HG03280 (cell line): Measurements from ENCODE around the gene DRC7.

Experiments used
- ATAC-seq: cut with Tn5 transposase; IDR thresholded peaks from one replicate; pipeline ENCODE4 v1.9.1; 2021; ENCODE audit warnings: mild to moderate bottlenecking, moderate library complexity; ENCODE audit not compliant: unreplicated experiment

Gene DRC7

DNA sequence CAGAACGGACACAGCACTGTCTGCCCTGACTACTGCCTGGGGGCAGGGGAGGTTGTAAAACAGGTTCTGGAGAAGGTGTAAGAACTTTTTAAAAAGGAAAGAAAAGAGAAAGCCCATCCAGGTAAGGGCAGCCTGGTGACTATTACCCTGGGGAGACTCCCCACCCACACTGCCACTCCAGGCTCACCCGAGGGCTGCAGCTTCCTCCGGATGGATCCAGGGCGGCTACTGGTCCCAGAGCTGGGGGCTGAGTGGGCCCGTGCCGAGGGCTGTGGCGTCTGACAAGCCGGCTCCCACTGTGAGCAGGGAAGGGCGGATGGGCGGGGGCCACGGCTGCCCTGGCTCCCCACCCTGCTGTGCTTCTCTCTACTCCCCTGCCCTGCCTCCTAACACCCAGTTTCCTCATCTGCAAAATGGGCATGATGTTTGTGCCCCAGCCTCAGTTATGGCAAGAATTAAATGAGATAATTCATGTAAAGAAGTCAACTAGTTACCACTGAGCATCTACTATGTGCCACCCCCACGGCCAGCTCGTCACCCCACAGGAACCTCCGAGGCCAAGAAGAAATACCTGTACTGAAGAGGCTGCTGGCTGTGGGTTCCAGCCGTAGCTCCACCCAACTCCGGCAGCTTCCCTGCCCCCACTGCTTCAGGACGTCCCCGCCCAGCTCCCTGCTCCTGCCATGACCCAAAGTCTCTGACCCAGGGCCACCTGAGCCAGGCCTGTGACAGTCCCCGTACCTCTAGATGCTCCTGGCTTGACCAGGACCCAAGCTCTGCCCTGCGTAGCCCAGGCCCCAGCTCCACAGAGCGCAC, 65.1 kb downstream of the DRC7 start:
- ATAC-seq: no peak

DNA sequence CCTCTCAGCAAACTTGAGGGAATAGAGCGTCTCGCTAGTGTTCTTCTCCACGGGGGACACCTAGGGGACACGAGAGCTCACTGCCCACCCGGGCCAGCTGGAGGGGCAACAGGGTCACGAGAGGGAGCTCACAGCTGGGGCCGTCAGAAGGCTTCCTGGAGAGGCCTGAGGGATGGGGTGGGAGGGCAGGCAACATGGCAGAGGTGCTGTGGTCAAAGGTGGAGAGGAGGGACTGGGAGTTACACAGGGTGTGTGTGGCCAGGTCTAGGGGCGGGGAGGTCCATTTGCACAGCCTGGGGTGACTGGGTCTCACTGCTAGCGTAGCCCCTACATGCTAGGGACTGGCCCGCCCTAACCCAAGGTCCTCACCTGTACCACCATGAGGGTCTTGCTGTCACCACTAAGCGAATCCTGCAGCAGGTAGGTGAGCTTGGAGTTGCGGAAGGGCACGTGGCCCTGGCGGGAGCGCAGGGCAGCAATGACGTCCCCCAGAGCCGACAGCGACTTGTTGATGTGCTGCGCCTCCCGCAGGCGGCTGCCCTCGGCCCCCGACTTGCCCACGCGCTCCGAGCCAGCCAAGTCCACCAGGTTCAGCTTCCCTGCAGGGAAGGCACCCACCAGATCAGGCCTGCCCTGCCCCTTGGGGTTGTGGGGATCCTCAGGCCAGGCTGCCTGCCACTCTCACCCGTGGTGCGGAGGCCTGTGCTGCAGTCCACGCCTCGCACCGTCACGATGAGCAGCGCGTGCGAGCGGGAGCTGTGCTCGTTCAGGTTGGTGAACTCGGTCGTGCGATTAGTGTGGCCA, 66.0 kb downstream of the DRC7 start:
- ATAC-seq: no peak

DNA sequence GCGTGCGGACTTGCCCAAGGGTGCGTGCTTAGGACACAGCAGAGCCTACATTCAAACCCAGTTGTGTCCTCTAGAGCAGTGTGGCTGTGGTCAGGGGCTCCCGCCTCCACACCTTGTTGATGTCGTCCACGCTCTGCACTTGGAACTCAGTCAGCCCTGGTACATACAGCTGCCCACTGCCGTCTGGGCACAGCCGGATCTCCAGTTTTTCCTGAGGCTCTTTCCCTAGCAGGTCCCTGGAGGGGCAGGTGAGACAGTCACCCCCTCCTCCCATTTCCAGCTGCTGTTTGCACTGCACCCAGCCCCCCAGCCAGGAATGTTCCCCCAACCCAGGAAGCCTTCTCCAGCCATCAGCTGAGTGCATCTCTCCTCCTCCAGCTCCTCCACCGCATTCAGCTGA, 66.7 kb downstream of the DRC7 start:
- ATAC-seq: no peak

DNA sequence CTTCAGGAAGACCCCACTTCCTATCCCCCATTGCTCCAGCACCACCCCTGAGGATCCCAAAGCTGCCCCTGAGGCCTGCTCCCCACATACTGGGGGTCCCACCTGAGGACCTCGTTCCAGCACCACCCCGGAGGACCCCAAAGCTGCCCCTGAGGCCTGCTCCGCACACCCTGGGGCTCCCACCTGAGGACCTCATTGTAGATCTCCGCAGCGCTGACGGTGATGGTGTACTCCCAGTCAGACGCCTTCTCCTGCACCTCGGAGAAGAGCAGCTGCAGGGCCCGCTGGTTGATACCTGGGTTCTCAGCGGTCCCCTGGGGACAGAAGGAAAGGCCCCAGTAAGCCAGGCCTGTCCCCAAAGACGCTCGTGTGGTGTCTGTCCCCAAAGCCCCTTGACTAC, 67.4 kb downstream of the DRC7 start:
- no peak for ATAC-seq

DNA sequence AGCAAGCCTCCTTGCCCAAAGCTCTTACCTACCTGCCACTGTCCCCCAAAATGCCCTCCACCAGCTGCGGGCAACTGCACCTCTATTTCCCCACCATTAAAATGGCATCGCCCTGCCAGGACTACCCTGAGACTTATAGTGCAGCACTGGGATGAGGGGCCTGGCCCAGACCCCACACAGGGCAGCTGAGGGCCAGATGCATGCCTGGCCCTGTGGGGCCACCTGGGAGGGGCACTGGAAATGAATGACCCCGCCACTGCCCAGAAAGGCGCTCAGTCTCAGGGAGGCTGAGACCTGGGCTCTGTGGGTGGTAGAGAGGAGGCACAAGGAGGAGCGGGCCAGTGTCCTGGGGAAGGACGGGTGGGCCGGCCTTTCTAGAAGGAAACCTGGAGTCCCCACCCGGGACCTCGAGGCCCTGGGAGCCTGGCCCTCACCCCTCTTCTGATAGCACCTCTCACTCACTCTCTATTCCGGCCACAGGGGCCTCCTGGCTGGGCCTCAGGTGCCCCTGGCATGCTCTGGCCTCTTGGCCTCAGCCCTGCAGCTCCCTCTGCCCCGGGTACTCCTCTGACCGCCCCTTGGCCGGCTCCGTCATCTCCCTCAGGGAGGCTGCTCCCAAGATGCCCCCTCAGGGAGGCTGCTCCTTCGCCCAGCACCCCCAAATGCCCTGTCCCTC, 67.9 kb downstream of the DRC7 start:
- no peak for ATAC-seq

DNA sequence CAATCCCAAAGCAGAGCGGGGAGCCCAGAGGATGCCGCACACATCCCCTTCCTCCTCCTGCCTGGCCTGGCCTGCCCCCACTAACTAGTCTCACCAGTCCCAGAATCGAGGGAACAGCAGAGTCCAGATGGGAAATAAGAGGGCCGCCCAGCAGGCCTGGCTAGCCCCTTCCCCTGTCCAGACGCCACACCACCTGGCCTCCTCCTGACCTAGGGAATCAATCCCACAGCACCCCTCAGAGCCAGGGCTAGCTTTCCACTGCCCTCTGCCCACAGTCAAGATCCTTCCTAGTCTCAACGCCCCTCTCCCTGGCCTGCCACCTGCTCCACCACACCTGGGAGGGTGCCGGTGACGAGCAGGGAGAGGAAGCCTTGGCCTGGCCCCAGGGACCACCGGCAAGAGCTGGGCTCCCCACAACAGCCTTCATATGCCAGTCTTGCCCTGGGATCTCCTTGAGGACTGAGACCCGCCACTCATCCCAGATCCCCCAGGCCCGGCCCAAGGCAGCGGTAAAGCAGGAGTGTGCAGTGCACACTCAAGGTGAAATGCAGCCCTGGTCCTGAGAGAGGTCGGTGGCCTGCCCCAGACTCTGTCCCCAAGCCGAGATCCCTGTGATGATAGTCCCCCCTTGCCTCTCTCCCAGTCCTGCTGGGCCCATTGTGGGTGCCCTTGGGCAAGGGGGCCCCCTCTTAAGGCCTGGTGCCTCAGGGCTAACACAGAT, 68.8 kb downstream of the DRC7 start:
- no peak for ATAC-seq

DNA sequence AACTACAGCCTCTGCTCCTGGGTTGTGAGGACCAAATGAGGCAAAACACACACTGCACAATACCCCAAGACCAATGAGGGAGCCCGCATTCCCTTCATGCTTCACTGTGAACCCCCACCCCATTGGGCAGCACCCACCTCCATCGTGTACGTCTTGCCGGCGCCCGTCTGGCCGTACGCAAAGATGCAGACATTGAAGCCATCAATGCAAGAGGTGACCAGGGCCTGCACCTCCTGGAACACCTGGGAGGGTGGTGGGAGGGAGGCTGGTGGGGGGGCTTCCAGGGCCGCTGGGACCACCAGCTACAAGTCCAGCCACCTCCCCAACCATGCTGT, 69.4 kb downstream of the DRC7 start:
- no peak for ATAC-seq

DNA sequence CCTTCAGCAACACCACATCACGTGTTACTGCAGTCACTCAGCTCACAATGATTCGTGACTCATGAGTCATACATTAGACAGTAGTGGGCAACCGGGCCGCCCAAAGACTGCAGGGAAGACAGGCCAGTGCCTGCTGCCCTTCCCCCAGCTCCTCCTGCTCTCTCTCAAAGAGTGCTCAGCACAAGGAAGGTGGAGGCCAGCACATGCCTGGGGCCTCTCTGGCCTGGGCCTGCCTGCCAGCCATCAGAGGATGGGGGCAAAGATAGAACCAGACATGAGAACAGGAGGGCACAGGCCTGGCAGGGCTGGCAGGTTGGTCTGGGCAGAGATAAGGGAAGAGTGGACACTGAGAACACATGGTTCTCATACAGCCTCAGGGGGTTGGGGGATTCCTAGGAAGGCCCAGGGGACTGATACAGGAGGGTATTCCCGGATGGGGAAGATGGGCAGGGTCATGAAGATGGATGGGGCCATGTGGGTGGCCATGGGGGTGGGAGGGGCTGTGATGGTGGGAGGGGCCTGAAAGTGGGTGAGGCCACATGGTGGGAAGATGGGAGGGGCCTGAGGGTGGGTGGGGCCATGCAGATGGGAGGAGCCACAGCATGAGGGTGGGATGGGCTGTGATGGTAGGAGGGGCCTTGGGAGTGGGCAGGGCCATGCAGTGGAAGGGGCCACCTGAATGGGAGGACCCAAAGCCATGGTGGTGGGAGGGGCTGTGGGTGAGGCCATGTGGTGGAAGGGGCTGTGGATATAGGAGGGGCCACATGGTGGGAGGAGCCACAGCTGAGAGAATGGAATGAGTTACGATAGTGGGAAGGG, 69.9 kb downstream of the DRC7 start:
- no peak for ATAC-seq

DNA sequence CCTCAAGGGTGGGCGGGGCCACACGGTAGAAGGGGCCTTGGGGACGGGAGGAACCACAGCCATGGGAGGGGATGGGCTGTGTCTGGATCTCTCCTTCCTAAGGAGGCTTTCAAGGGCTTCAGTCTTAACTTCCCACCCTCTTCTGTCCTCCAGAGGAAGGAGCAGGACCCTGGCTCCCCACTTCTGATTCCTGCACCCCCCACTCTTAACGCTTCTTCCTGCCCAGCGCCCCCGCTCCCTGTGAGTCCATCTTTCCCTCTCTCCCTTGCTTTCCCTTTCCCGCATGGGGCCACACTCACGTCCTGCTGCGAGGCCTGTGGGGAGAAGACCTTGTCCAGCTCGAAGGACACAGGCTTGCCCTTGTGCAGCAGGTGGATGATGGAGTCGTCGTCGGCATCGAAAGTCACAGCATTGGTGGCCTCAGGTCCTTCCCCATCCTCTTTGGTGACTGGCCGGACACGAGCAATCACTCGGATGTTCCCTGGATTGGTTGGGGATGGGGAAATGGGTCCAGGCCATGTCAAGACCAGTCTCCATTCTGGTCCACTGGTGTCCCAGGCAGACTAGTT, 70.6 kb downstream of the DRC7 start:
- no peak for ATAC-seq

DNA sequence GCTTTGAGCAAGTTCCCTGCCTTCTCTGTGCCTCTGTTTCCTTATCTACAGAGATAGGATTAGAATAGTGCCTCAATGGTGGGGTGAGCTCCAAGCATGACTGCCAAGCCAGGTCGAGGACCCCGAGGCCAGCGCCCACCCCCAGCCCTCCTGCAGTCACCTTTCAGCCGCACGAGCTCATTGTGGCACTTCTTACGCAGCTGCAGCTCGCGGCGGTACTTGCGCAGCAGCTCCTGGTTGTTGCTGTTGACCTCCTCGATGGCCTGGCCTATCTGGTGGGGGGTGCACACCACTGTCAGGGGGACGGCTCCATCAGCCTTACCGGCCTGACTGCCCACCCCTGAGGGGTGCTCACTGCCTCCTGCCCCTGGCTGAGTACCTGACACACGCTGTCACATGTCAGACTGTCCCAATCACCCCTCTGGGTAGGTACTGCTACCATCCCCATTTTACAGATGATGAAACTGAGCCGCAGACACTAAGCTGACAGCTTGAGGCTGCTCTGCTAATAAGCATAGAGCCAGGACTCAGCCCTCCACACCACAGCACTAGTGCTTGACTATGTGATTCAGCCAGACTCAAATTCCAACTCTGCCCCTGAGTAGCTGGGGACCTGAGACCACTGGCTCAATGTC, 72.2 kb downstream of the DRC7 start:
- ATAC-seq: no peak

DNA sequence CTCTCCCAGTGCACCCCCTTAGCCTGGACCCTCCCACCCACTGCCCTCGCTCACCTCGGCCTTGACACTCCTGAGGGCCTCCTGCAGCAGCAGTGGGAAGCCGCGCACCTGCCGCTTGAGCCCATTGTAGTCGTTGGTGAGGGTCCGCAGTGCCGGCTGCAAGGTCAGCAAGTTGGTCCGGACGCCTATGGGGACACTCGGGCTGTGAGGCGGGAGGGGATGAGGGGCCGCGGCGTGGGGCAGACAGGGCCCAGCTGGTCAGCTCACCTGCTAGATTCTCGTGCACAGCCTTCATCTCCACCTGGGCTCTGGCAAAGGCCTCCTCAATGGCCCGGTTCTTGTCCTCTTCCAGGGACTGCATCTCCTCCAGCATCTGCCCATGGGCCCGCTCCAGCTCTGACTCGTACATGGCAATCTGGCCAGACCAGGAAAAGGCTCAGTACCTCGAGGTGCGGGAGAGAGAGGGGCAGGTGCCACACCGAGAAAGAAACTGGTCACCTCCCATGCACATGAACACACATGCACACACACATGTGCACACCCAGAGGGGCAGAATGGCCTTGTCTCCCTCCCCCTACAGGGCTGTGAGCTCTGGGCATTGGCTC, 75.0 kb downstream of the DRC7 start:
- ATAC-seq: no peak

DNA sequence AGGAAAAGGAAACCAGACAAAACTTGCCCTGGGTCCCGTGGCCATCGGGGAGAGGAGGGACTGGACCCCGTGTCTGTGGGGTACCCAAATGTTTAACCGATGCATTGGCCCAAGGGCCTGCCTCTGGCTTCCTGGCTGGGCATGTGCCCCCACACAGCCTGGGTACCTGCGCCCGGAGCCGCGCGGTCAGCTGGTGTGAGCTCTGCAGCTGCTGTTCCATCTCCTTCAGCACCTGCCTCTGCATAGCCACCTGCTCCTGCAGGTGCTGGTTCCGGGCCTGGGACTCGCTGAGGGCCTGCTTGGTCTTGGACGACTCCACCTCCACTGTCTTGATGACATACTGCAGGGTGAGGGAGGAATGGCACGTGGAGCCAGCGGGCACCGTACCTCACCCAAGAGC, 75.8 kb downstream of the DRC7 start:
- ATAC-seq: no peak

DNA sequence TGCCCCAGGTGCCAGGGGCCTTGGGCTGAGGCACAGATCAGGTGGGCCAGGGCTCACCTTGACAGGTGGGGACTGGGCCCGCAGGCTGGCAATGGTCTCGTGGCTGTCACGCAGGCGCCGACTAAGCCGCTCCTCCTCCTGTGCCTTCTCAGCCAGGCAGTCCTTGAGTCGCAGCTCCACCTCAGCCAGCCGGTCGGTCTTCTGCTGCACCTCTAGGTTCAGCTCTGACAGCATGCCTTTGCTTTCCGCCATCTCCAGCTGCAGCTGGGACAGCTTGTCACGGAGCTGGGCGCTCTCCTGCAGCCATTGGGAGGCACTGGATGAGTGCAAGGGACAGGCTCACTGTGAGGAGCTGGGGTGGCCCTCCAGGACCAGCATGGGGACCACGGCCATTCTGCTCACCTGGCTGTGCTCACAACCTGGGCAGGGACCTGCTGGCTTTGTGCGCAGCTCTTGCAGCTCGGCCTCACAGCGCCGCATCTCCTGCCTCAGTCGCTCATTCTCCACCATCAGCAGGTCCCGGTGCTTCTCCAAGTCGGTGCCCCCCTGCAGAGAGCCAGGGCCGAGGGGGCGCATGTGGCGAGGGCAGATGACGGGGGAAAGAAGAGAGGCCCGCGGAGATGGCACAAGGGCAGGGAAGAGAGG, 76.7 kb downstream of the DRC7 start:
- ATAC-seq: no peak

DNA sequence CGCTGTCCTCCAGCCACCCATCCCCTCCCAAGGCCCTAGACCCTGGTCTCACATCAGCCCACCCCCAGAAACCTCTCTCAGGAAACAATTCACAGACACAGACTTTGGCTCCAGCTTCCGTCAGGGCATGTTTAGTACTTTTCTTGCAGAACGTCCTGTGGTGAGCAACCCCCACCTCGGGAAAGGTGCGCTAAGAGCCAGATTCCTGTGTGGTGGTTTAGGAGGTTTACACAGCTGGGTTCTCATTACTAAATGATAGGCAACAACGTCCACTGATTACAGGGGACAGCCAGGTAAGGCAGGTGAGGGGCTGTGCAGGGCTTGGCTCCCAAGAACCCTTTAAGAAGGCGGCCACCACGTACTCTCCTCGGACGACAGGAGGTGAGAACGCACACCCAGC, 78.4 kb downstream of the DRC7 start:
- no peak for ATAC-seq

DNA sequence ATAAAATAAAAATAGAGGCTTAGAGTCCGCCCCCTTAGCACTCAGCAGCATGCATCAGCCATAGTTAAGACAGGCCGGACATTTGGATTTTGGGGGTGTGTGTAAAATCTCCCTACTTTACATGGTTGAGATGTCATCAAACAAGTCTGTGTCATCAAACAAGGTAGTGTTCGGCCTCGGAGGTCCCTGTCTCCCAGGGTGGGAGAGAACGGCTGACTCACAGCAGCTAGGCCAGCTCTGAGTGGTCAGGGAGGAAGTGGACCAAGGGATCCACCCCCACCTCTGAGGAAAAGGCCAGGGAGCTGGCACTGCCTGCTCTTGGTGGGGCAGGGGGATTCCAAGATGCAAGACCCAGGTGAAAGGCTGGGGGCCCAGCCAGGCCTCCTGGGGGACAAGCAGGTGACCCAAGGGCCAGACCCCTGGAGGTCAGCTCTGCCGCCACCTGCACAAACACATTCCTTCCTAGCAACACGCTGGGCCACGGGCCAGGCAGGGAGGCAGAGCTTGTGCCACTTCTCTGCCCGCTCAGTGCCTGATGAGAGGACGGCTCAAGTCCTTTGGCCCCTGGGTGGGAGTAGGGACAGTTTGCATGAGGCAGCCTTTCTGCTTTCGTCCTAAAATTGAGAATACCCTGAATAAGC, 79.2 kb downstream of the DRC7 start:
- ATAC-seq: no peak

DNA sequence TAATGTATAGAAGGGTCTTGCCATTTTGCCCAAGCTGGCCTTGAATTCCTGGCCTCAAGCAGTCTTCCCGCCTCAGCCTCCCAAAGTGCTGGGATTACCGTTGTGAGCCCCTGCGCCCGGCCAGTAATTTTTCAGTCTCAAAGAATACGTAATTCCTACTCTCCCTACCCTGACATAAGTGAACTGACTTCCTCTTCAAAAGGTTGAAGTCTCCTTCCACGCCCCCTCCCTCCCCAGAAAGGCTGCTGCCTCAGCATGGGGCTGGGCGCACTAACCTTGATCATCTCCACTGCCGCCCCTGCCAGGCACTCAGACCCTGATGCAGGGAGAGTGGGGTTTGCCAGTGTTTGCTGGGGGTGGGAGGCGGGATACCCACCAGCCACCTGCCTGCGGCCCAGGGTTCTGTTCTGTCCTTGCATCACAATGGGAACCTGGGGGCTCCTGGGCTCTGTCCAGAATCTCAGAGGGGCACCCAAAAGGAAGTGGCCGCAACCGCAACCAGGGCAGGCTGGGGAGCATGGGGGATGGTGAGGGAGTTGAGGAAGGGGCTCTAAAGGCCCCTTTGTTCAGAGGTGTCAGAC, 80.2 kb downstream of the DRC7 start:
- no peak for ATAC-seq

DNA sequence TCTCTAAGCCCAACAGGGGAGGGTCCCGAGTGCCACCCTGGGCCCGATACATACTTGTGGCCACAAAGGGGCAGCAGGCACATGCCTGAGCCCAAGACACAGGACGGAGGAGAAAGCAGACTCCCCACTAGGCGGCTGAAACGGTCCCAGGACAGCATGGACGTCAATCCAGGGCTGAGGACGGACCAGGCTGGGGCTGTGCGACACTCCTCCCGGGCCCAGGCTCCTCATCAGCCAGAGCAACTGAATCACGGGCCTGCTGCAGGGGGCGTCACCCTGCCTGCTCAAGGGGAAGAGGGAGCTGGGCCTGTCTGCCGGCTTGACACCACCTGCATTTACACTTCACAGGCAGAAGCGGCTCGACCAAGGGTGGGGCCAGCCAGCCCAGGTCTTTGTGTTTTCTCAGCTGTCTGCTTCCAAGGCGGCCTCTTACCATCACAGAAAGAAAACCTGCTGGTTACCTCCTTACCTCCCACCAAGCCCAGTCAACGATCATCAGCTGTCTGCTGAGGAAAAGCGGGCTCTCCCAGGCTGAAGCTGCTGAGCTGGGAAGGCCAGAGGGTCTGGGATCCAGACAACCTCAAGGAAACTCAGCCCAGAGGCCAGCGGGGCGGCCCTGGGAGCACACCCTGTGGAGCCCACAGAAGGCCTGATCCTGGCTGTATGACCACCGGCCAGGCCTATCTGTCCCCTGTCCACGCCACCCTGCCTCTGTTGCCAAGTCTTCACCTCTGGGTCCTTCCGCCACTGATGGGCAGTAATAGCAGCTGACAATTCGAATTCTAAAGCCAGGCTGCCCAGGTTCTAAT, 81.3 kb downstream of the DRC7 start:
- no peak for ATAC-seq
